HG03439 (cell line): ENCODE data around the gene PACS2.

ENCODE experiments used
- ATAC-seq: cut with Tn5 transposase; IDR thresholded peaks from one replicate; pipeline ENCODE4 v1.9.1; 2021; ENCODE audit warnings: mild to moderate bottlenecking, moderate library complexity; ENCODE audit not compliant: unreplicated experiment

PACS2 gene

GRCh38 chr14:105384041-105384557 lies 69.6 kb downstream of the PACS2 start:
- ATAC-seq = no peak

- no peak for ATAC-seq
These were observed 70.2 kb downstream of the PACS2 start for GRCh38 chr14:105384605-105385321.

GRCh38 chr14:105385322-105385637 lies 70.7 kb downstream of the PACS2 start:
- no peak for ATAC-seq

- no peak for ATAC-seq
These were observed 71.3 kb downstream of the PACS2 start for GRCh38 chr14:105385698-105386365.

GRCh38 chr14:105386581-105387529 lies 72.3 kb downstream of the PACS2 start:
- no peak for ATAC-seq

GRCh38 chr14:105387530-105387922 lies 73.0 kb downstream of the PACS2 start:
- ATAC-seq = no peak

GRCh38 chr14:105388110-105388951 lies 73.8 kb downstream of the PACS2 start:
- ATAC-seq = no peak

- ATAC-seq = no peak
These were observed 74.4 kb downstream of the PACS2 start for GRCh38 chr14:105388976-105389375.

- ATAC-seq = no peak
These were observed 75.0 kb downstream of the PACS2 start for GRCh38 chr14:105389534-105389933.

- ATAC-seq = no peak
These were observed 75.7 kb downstream of the PACS2 start for GRCh38 chr14:105389976-105390848.

- no peak for ATAC-seq
These were observed 76.4 kb downstream of the PACS2 start for GRCh38 chr14:105390849-105391500.

GRCh38 chr14:105391541-105391940 lies 77.0 kb downstream of the PACS2 start:
- no peak for ATAC-seq

- no peak for ATAC-seq
These were observed 77.9 kb downstream of the PACS2 start for GRCh38 chr14:105392131-105393090.

GRCh38 chr14:105393151-105393550 lies 78.6 kb downstream of the PACS2 start:
- no peak for ATAC-seq

- ATAC-seq = no peak
These were observed 80.4 kb downstream of the PACS2 start for GRCh38 chr14:105394714-105395537.

GRCh38 chr14:105395538-105395854 lies 80.9 kb downstream of the PACS2 start:
- no peak for ATAC-seq

GRCh38 chr14:105397350-105397931 lies 82.9 kb downstream of the PACS2 start:
- no peak for ATAC-seq
